Thyroid gland (tissue), 4 donors: Measurements from ENCODE around the gene RUSF1. TPM values are rescaled to one million over a fixed set of nuclear protein-coding genes. Genes with fewer than 3 reads are reported as not detected.

ENCODE experiments used
- DNase-seq, 2 donors: peaks; one replicate each; pipeline ENCODE4 v3.0.0-alpha.2; 2019
- H3K27ac ChIP-seq, 3 donors: fragments of 200-600 bp; sonication (generic); 1 replicate in 2 of 3; 2 replicates in 1 of 3; pipeline ENCODE4 v1.5.1; 2016 to 2019; ENCODE audit warnings: mild to moderate bottlenecking in 1 of 3, moderate library complexity in 1 of 3
- H3K27me3 ChIP-seq: fragments of 200-600 bp; sonication (generic); one replicate; pipeline ENCODE4 v1.5.1; 2019
- H3K36me3 ChIP-seq, 2 donors: fragments of 200-600 bp; sonication (generic); one replicate each; pipeline ENCODE4 v1.5.1; 2016 to 2019
- H3K4me1 ChIP-seq, 2 donors: fragments of 200-600 bp; sonication (generic); one replicate each; pipeline ENCODE4 v1.5.1; 2017 to 2019
- H3K4me3 ChIP-seq, 3 donors: fragments of 200-600 bp; sonication (generic); replicated peaks in 1 of 3; 1 replicate in 2 of 3; 2 replicates in 1 of 3; pipeline ENCODE4 v1.5.1; 2016; ENCODE audit warnings: mild to moderate bottlenecking in 1 of 3
- H3K9me3 ChIP-seq: fragments of 200-600 bp; sonication (generic); one replicate; pipeline ENCODE4 v1.5.1; 2017
- CTCF ChIP-seq, 6 experiments: fragments of 200-600 bp in 3 of 6; fragments of 450-650 bp in 3 of 6; sonication (generic) in 3 of 6; IDR thresholded peaks; one replicate each; pipeline ENCODE4 v1.5.1; 2016 to 2019; ENCODE audit warnings: antibody characterized with exemption in 6 of 6, mild to moderate bottlenecking in 2 of 6, inconsistent platforms in 1 of 6, moderate library complexity in 1 of 6
- POLR2A ChIP-seq, 2 donors: fragments of 450-650 bp; IDR thresholded peaks; one replicate each; pipeline ENCODE4 v1.6.1; 2017; ENCODE audit warnings: antibody characterized with exemption in 2 of 2, mild to moderate bottlenecking in 2 of 2, moderate library complexity in 1 of 2
- WGBS, 2 donors: methylation state at CpG; one replicate each; pipeline ENCODE4 v1.1.5; 2017; 5-methylcytosine and 5-hydroxymethylcytosine counted together
- intact Hi-C: fragments of 100-400 bp; cut with DNase I; formaldehyde crosslinking; loops from one replicate; pipeline ENCODE4 v1.15.1; 2023
- total RNA-seq, 4 donors: library from RNA; depleted of rRNA; stranded (reverse); fragments of >200 nt; gene quantifications; one replicate each; pipeline ENCODE4 v1.2.3, GENCODE V29; 2016

RUSF1 gene
- total RNA-seq, 4 donors from 2014 or later: 77.8 to 136 (median 129) TPM

- peaks cover 1 to 11% of the 10 kb centered on the region in 2 donors for H3K4me1 ChIP-seq
- 81 to 92% methylated on average over 5 of the region's 5 CpGs for WGBS, 2 donors
- no peak overlapping the region for H3K27ac ChIP-seq
- DNase-seq: no peak
- intact Hi-C loops: loop anchor here (10.0 kb wide), 1 partner anchor 282 kb away; the partner anchor contains the start of gene FUS
- H3K27me3 ChIP-seq: no peaks in the 10 kb centered on the region
- H3K9me3 ChIP-seq: no peaks in the 10 kb centered on the region
- H3K4me3 ChIP-seq: no peak overlapping the region
- H3K36me3 ChIP-seq: peaks cover 17 to 23% of the 10 kb centered on the region in 2 donors
- TF ChIP-seq CTCF (IDR thresholded peaks at IDR 0.05) (no peak), POLR2A (IDR thresholded peaks at IDR 0.05) (no peak)
These were observed 40.9 kb downstream of the RUSF1 start for GRCh38 chr16:31467151-31467773.

- Histone ChIP-seq H3K4me3 (no peak overlapping the region), H3K9me3 (no peaks in the 10 kb centered on the region), H3K4me1 (peaks cover 0 to 5% of the 10 kb centered on the region in 2 donors), H3K27ac (no peak overlapping the region), H3K27me3 (no peaks in the 10 kb centered on the region), H3K36me3 (peaks cover 22 to 23% of the 10 kb centered on the region in 2 donors)
- intact Hi-C loops: loop anchor here (10.0 kb wide), 1 partner anchor 282 kb away; the partner anchor contains the start of gene FUS
- no peak for DNase-seq
- WGBS, 2 donors: 95 to 97% methylated on average over 6 to 18 of the region's 18 CpGs
- TF ChIP-seq CTCF (IDR thresholded peaks at IDR 0.05) (no peak), POLR2A (IDR thresholded peaks at IDR 0.05) (no peak)
These were observed 41.8 kb downstream of the RUSF1 start for GRCh38 chr16:31466381-31466841.

- no peak for TF ChIP-seq POLR2A (IDR thresholded peaks at IDR 0.05)
- TF ChIP-seq CTCF (IDR thresholded peaks at IDR 0.05): no peak
- Histone ChIP-seq H3K27ac (no peak overlapping the region), H3K9me3 (no peaks in the 10 kb centered on the region), H3K27me3 (no peaks in the 10 kb centered on the region), H3K4me1 (no peaks in the 10 kb centered on the region), H3K4me3 (no peak overlapping the region), H3K36me3 (peaks cover 22 to 23% of the 10 kb centered on the region in 2 donors)
- no peak for DNase-seq
- intact Hi-C loops: loop anchor here (10.0 kb wide), 1 partner anchor 281 kb away; the partner anchor contains the start of gene FUS
- WGBS, 2 donors: 93 to 96% methylated on average over 13 to 20 of the region's 20 CpGs
These were observed 42.3 kb downstream of the RUSF1 start for GRCh38 chr16:31465788-31466370.

- no peak for DNase-seq
- H3K36me3 ChIP-seq: peaks cover 22 to 23% of the 10 kb centered on the region in 2 donors
- H3K4me3 ChIP-seq: no peak overlapping the region
- no peak overlapping the region for H3K27ac ChIP-seq
- WGBS, 2 donors: 94 to 96% methylated on average over 6 to 11 of the region's 17 CpGs
- TF ChIP-seq CTCF (IDR thresholded peaks at IDR 0.05) (no peak), POLR2A (IDR thresholded peaks at IDR 0.05) (no peak)
- no peaks in the 10 kb centered on the region for H3K9me3 ChIP-seq
- H3K27me3 ChIP-seq: no peaks in the 10 kb centered on the region
- H3K4me1 ChIP-seq: peaks cover 6 to 9% of the 10 kb centered on the region in 2 donors
- intact Hi-C loops: loop anchor here (10.0 kb wide), 1 partner anchor 280 kb away; the partner anchor contains the start of gene FUS
These were observed 43.4 kb downstream of the RUSF1 start for GRCh38 chr16:31464781-31465260.

GRCh38 chr16:31464348-31464769 is 43.8 kb downstream of the RUSF1 start:
- TF ChIP-seq POLR2A (IDR thresholded peaks at IDR 0.05): no peak
- TF ChIP-seq CTCF (IDR thresholded peaks at IDR 0.05): no peak
- intact Hi-C loops: loop anchor here (10.0 kb wide), 1 partner anchor 280 kb away; the partner anchor contains the start of gene FUS
- Histone ChIP-seq H3K36me3 (peaks cover 22 to 23% of the 10 kb centered on the region in 2 donors), H3K4me1 (peaks cover 6 to 9% of the 10 kb centered on the region in 2 donors), H3K4me3 (no peak overlapping the region), H3K9me3 (no peaks in the 10 kb centered on the region), H3K27ac (no peak overlapping the region), H3K27me3 (no peaks in the 10 kb centered on the region)
- no peak for DNase-seq
- 96 to 97% methylated on average over 33 of the region's 36 CpGs for WGBS, 2 donors
